GM12801 (cell line): ENCODE data around the gene CNOT11.

Source experiments
- CTCF ChIP-seq: IDR thresholded peaks from one replicate; pipeline ENCODE4 v1.5.1; 2011; ENCODE audit warnings: control low read depth; ENCODE audit not compliant: insufficient read length; ENCODE audit errors: extremely low read depth

The CNOT11 gene

DNA sequence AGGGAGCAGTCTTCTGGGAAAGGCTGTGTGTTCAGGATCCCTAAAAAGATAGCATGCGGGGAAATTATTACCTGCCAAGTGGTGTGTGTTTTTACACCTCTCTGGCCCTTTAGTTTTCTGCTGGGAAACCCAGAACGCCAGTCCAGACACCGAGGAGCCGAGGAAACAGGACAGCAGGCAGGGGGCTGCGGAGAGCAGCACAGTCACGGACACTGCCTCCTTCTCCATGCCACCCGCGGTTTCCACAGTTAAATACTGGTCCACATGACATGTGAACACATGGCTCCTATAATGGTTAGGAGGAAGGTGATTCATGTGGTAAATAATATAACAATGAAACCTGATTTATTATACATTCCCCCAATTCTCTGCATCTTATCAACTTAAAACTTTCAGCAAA is 20.4 kb downstream of the CNOT11 start:
- no peak for TF ChIP-seq CTCF

- TF ChIP-seq CTCF = no peak
These were observed 21.5 kb downstream of the CNOT11 start for GRCh38 chr2:101274142-101274541.

DNA sequence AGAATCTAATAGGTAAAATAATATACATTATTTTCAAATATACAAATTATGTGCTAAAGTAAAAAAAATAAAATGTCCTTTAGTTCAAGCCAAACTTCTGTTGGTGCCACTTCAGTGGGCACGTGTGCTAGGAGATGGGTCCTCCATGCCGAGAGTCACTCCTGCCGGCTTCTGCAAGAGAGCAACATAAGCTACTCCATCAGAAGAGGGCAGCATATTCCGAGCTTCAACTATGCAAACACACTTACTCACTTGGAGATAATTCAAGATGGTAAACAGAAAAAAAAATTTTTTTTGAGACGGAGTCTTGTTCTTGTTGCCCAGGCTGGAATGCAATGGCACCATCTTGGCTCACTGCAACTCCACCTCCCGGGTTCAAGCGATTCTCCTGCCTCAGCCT is 24.4 kb downstream of the CNOT11 start:
- TF ChIP-seq CTCF = no peak

DNA sequence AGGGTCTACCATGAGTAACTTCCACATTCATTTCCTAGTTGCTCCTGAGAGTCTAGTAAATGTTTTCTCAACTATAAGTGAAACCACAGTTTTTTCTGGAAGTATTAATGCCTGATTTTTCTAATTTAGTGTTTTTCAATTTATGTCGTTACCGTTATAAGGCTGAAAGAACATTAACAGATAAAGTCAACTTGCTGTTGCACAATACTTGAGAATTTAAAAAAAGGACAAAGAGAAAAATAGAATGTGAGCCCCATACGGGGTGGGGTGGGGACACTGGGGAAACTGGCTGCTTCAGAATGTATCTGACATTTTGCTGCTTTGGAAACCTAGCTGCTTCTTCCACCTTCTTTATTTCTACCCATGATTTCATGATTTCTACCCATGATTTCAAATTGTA is 26.2 kb downstream of the CNOT11 start:
- no peak for TF ChIP-seq CTCF

- TF ChIP-seq CTCF = no peak
These were observed 28.8 kb downstream of the CNOT11 start for GRCh38 chr2:101281482-101281881.

DNA sequence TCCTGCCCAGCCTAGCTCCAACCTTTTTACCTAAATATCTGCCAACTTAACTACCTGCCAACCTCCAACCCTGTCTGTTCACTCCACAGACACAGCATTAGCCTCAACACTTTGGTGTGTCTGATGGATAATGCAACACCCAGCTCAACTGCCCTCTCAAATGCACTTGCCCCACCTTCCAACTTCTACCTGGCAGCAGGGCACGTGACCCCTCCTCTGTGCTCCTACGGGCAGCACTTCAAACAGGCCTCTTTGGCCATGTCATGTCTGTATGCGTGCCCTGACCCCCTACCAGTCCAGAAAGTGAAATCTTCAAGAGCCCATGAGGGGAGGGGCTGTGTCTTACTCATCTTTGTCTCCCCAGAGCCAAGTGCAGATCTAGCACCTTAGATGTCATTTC is 30.3 kb downstream of the CNOT11 start:
- TF ChIP-seq CTCF = no peak

- no peak for TF ChIP-seq CTCF
These were observed 34.0 kb downstream of the CNOT11 start for GRCh38 chr2:101286684-101287083.

GRCh38 chr2:101287303-101287702 is 34.6 kb downstream of the CNOT11 start:
- no peak for TF ChIP-seq CTCF
